ENCODE results near the gene TEP1. TPM values are rescaled to one million over a fixed set of nuclear protein-coding genes. Genes with fewer than 3 reads are reported as not detected.
"Not testable (repeated sequence)": the region's sequence is repeated elsewhere in the genome, so short reads cannot be mapped to it uniquely, and the experiment has no call there.

The TEP1 gene
- total and polyA plus RNA-seq, 2 of the 8 experiments (the other 6 are each of a cell fraction or from before 2014, with no cell fraction given), result 6.9 to 10.7 TPM

- not testable (repeated sequence) for H3K14ac ChIP-seq (ENCODE audit: insufficient read length); H3K27me3 ChIP-seq (replicated peaks in 1 of 4; ENCODE audit: control insufficient read depth in 3 of 4, extremely low read depth in 1 of 4, insufficient read depth in 3 of 4, low read length in 3 of 4); H2AFZ ChIP-seq (ENCODE audit: low read length); H3K79me1 ChIP-seq (ENCODE audit: low read depth, low read length); FAIRE-seq; H3K9me3 ChIP-seq (ENCODE audit: insufficient read depth in 2 of 2, low read depth in 1 of 2, low read length in 1 of 2); H2BK20ac ChIP-seq (ENCODE audit: low read length); H3K23ac ChIP-seq (ENCODE audit: insufficient read length); DNase-seq (ENCODE audit: low read depth in 1 of 2, low spot score in 2 of 2); H2BK12ac ChIP-seq (ENCODE audit: low read depth, low read length); H4K5ac ChIP-seq (ENCODE audit: insufficient read length, low read depth, low read length); H3K4ac ChIP-seq (replicated peaks; ENCODE audit: insufficient read length, low read depth, low read length); H3K18ac ChIP-seq (ENCODE audit: extremely low read depth, low read length); H3K9ac ChIP-seq (replicated peaks in 1 of 4; ENCODE audit: extremely low read depth in 1 of 4, low read depth in 3 of 4, low read length in 3 of 4); H3K4me3 ChIP-seq (ENCODE audit: extremely low read depth in 1 of 4, insufficient read depth in 2 of 4, low read depth in 3 of 4, low read length in 4 of 4); H2AK5ac ChIP-seq (ENCODE audit: low read depth, low read length); H4K8ac ChIP-seq (ENCODE audit: extremely low read depth, insufficient read depth, low read length); H3K27ac ChIP-seq (ENCODE audit: low read depth, low read length); H4K20me1 ChIP-seq (replicated peaks in 1 of 2; ENCODE audit: control insufficient read depth in 1 of 2, insufficient read depth in 2 of 2, low read length in 2 of 2); H2BK5ac ChIP-seq (ENCODE audit: low read depth, low read length); H3K23me2 ChIP-seq (ENCODE audit: low read depth, low read length); H2BK120ac ChIP-seq (replicated peaks; ENCODE audit: low read depth, low read length); H2BK15ac ChIP-seq (ENCODE audit: low read length); H3K56ac ChIP-seq (replicated peaks; ENCODE audit: insufficient read length, low read depth, low read length); H4K91ac ChIP-seq (replicated peaks; ENCODE audit: insufficient read length, low read length)
- Histone ChIP-seq H3K79me2 (ENCODE audit: control insufficient read depth in 1 of 2, insufficient read depth in 2 of 2, low read length in 2 of 2) (peaks cover 3 to 38% of the 10 kb centered on the region in 2 experiments; a peak in 3 of 4 replicates), H3K4me1 (replicated peaks in 1 of 4; ENCODE audit: control insufficient read depth in 3 of 4, insufficient read depth in 4 of 4, low read length in 3 of 4) (peaks cover 0 to 10% (median 1%) of the 10 kb centered on the region in 4 experiments; a peak in 3 of 7 replicates), H3K36me3 (ENCODE audit: control insufficient read depth in 2 of 4, insufficient read depth in 4 of 4, low read length in 3 of 4) (peaks cover 30 to 60% (median 51%) of the 10 kb centered on the region in 4 experiments), H3K4me2 (ENCODE audit: insufficient read depth in 1 of 2, low read depth in 2 of 2, low read length in 2 of 2) (peak overlapping the region in 1 of 2 experiments; percentile 74; a peak in 1 of 4 replicates)
- ChIA-PET POLR2A (ENCODE audit: partially characterized antibody) (interaction anchor here (0.7 to 5.5 kb wide), 7 partner anchors 8 to 160 kb away, joined by 3 to 88 read pairs (median 5); partner anchors contain the start of genes PARP2, PIP4P1 and PNP), CTCF (ENCODE audit: partially characterized antibody) (interaction anchor here (0.6 to 3.7 kb wide), 6 partner anchors 33 to 413 kb away, joined by 3 to 9 read pairs (median 4); partner anchors contain the start of gene TEP1)
- peak; percentile 70 for TF ChIP-seq TBP (IDR thresholded peaks at IDR 0.05; ENCODE audit: low read depth, low read length)
- WGBS, 2 experiments (ENCODE audit: extremely low coverage in 1 of 2, insufficient coverage in 1 of 2, insufficient read length in 1 of 2, insufficient replicate concordance in 2 of 2, low coverage in 1 of 2, low lambda C conversion rate in 2 of 2, missing lambda C conversion rate in 1 of 2), result 93% methylated on average over 8 of the region's 8 CpGs; no CpG with 5 or more reads in 1 of the 2 experiments
These were observed 39.5 kb upstream of the TEP1 start for GRCh38 chr14:20452831-20453230.
